Measurements from ENCODE around the gene SPINK8. TPM values are rescaled to one million over a fixed set of nuclear protein-coding genes. Genes with fewer than 3 reads are reported as not detected.

The SPINK8 gene
- total and polyA plus RNA-seq, 2 donors (not counting 1 experiment from before 2014, with no cell fraction given), result not detected

DNA sequence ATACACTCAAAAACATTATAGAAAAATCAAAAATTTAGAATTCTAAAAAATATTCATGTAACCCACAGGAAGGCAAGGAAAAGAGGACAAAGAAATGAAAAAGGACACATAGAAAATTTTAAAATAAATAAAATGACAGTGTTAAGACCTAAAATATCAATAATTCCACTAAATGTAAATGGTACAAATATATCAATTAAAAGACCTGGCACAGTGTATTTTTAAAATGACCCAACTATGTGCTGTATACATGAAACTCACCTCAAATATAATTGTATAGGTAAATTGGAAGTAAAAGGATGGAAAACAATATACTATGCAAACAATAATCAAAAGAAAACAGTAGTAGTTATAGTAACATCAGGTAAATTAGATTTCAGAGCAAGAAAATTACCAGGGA is 28.5 kb upstream of the SPINK8 start:
- H3K9ac ChIP-seq (ENCODE audit: low read length), result no peak overlapping the region
- Mint-ChIP-seq H3K4me3 (no peak overlapping the region), H3K27ac (no peak overlapping the region), H3K4me1 (no peaks in the 10 kb centered on the region), H3K27me3 (peaks cover 18% of the 10 kb centered on the region), H3K9me3 (ENCODE audit: insufficient read depth) (peaks cover 11% of the 10 kb centered on the region)
- intact Hi-C loops (cut with micrococcal nuclease), result loop anchor here (10.0 kb wide), 1 partner anchor 77 kb away; no protein-coding TSS in a partner anchor
- H2AFZ ChIP-seq (ENCODE audit: insufficient read depth, low read depth, low read length, poor library complexity, severe bottlenecking), result no peak overlapping the region
- H3K4me2 ChIP-seq (replicated peaks; ENCODE audit: low read depth, low read length, poor library complexity, severe bottlenecking), result no peak overlapping the region
- no peaks in the 10 kb centered on the region for H3K36me3 ChIP-seq (replicated peaks in 1 of 2; ENCODE audit: control extremely low read depth in 1 of 2, control insufficient read depth in 1 of 2, extremely low read depth in 1 of 2, insufficient read depth in 2 of 2, low read length in 1 of 2)
- DNase-seq, result no peak
- ChIA-PET POLR2A (no interaction called here), CTCF (no interaction called here)
- no peaks in the 10 kb centered on the region for H3K79me2 ChIP-seq (ENCODE audit: control insufficient read depth, insufficient read depth, low read length)
- H3K9me3 ChIP-seq (ENCODE audit: control extremely low read depth in 1 of 3, control insufficient read depth in 2 of 3, insufficient read depth in 1 of 3, low read length in 2 of 3), result peaks cover 0 to 22% (median 14%) of the 10 kb centered on the region in 3 donors
- no peak overlapping the region for H3K4me3 ChIP-seq (ENCODE audit: control extremely low read depth in 1 of 5, extremely low read depth in 1 of 5, insufficient read depth in 1 of 5, low read depth in 2 of 5, low read length in 4 of 5)
- H3K4me1 ChIP-seq (ENCODE audit: control insufficient read depth in 2 of 2, insufficient read depth in 2 of 2, low read length in 2 of 2), result no peaks in the 10 kb centered on the region
- H3K27ac ChIP-seq (ENCODE audit: low read length in 2 of 2), result no peak overlapping the region
- peaks cover 0 to 15% (median 6%) of the 10 kb centered on the region in 4 experiments for H3K27me3 ChIP-seq (replicated peaks in 1 of 4; ENCODE audit: control extremely low read depth in 1 of 4, control insufficient read depth in 3 of 4, insufficient read depth in 4 of 4, low read length in 3 of 4)
- TF ChIP-seq, protein P1, sequence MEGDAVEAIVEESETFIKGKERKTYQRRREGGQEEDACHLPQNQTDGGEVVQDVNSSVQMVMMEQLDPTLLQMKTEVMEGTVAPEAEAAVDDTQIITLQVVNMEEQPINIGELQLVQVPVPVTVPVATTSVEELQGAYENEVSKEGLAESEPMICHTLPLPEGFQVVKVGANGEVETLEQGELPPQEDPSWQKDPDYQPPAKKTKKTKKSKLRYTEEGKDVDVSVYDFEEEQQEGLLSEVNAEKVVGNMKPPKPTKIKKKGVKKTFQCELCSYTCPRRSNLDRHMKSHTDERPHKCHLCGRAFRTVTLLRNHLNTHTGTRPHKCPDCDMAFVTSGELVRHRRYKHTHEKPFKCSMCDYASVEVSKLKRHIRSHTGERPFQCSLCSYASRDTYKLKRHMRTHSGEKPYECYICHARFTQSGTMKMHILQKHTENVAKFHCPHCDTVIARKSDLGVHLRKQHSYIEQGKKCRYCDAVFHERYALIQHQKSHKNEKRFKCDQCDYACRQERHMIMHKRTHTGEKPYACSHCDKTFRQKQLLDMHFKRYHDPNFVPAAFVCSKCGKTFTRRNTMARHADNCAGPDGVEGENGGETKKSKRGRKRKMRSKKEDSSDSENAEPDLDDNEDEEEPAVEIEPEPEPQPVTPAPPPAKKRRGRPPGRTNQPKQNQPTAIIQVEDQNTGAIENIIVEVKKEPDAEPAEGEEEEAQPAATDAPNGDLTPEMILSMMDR (IDR thresholded peaks at IDR 0.05), result no peak
- TF ChIP-seq EZH2 (IDR thresholded peaks at IDR 0.05; ENCODE audit: borderline replicate concordance, insufficient read depth, low read depth, low read length, poor library complexity, severe bottlenecking), result no peak
- H4K20me1 ChIP-seq (ENCODE audit: control insufficient read depth, insufficient read depth, low read length, poor library complexity, severe bottlenecking), result no peaks in the 10 kb centered on the region
- no peak for ATAC-seq (ENCODE audit: low read depth)

DNA sequence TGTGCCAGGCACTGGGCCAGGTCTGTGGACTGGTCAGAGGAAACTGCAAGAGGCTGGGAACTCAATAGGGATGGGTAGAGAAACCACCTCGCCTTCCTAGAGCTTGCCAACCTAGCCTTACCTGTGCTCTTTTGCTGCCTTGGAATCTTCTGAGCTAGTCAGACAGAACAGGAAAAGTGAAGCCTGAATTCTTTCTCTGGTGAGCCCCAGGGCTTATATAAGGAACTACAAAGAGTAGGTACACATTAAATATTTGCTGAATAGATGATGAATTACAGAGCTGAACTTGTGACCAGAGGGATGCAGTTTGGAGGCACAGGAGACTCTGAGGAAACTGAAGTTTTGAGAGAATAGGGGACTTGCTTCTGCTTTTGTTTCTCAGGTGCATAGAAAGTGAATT is 23.0 kb upstream of the SPINK8 start:
- 100% methylated on average over 1 of the region's 1 CpG for whole genome bisulfite sequencing (ENCODE audit: insufficient coverage)
- peaks cover 5% of the 10 kb centered on the region for H3K9me3 Mint-ChIP-seq (ENCODE audit: insufficient read depth)
- H3K79me2 ChIP-seq (ENCODE audit: control insufficient read depth, insufficient read depth, low read length), result no peaks in the 10 kb centered on the region
- H3K27me3 Mint-ChIP-seq, result peaks cover 55% of the 10 kb centered on the region
- H3K9me3 ChIP-seq (ENCODE audit: control extremely low read depth in 1 of 3, control insufficient read depth in 2 of 3, insufficient read depth in 1 of 3, low read length in 2 of 3), result peaks cover 0 to 17% (median 12%) of the 10 kb centered on the region in 3 donors
- no peak overlapping the region for H3K27ac Mint-ChIP-seq
- H3K4me3 ChIP-seq (ENCODE audit: control extremely low read depth in 1 of 5, extremely low read depth in 1 of 5, insufficient read depth in 1 of 5, low read depth in 2 of 5, low read length in 4 of 5), result no peak overlapping the region
- H2AFZ ChIP-seq (ENCODE audit: insufficient read depth, low read depth, low read length, poor library complexity, severe bottlenecking), result no peak overlapping the region
- no peak overlapping the region for H3K4me3 Mint-ChIP-seq
- POLR2A ChIA-PET, result no interaction called here
- intact Hi-C loops (cut with micrococcal nuclease), result no loop called here
- H4K20me1 ChIP-seq (ENCODE audit: control insufficient read depth, insufficient read depth, low read length, poor library complexity, severe bottlenecking), result no peaks in the 10 kb centered on the region
- H3K27me3 ChIP-seq (replicated peaks in 1 of 4; ENCODE audit: control extremely low read depth in 1 of 4, control insufficient read depth in 3 of 4, insufficient read depth in 4 of 4, low read length in 3 of 4), result peaks cover 0 to 33% (median 13%) of the 10 kb centered on the region in 4 experiments
- ATAC-seq (ENCODE audit: low read depth) (no peak), DNase-seq (no peak)
- H3K36me3 ChIP-seq (replicated peaks in 1 of 2; ENCODE audit: control extremely low read depth in 1 of 2, control insufficient read depth in 1 of 2, extremely low read depth in 1 of 2, insufficient read depth in 2 of 2, low read length in 1 of 2), result no peaks in the 10 kb centered on the region
- CTCF ChIA-PET, result no interaction called here
- no peaks in the 10 kb centered on the region for H3K4me1 Mint-ChIP-seq
- H3K4me1 ChIP-seq (ENCODE audit: control insufficient read depth in 2 of 2, insufficient read depth in 2 of 2, low read length in 2 of 2), result no peaks in the 10 kb centered on the region
- TF ChIP-seq EZH2 (IDR thresholded peaks at IDR 0.05; ENCODE audit: borderline replicate concordance, insufficient read depth, low read depth, low read length, poor library complexity, severe bottlenecking), result no peak
- TF ChIP-seq, protein P1 (IDR thresholded peaks at IDR 0.05), result no peak
- H3K4me2 ChIP-seq (replicated peaks; ENCODE audit: low read depth, low read length, poor library complexity, severe bottlenecking), result no peak overlapping the region
- no peak overlapping the region for H3K27ac ChIP-seq (ENCODE audit: low read length in 2 of 2)
- no peak overlapping the region for H3K9ac ChIP-seq (ENCODE audit: low read length)

Measured in B cell (primary cell).